GM18520 (cell line): ENCODE measurements around the gene MCM8.

ENCODE experiments used
- ATAC-seq: cut with Tn5 transposase; IDR thresholded peaks from one replicate; pipeline ENCODE4 v1.9.1; 2021; ENCODE audit not compliant: unreplicated experiment

MCM8 gene

GRCh38 chr20:5945963-5946362, 4.5 kb upstream of the MCM8 start:
- ATAC-seq = no peak

- ATAC-seq = no peak
Observed at GRCh38 chr20:5947276-5947675, 3.2 kb upstream of the MCM8 start.

- no peak for ATAC-seq
Observed at GRCh38 chr20:5949943-5950270, 545 bp upstream of the MCM8 start.

- no peak for ATAC-seq
Observed at GRCh38 chr20:5967469-5967868, 17.0 kb downstream of the MCM8 start.

GRCh38 chr20:5968462-5968861, 18.0 kb downstream of the MCM8 start:
- ATAC-seq = no peak

GRCh38 chr20:5969348-5969935, 19.0 kb downstream of the MCM8 start:
- no peak for ATAC-seq

- ATAC-seq = no peak
Observed at GRCh38 chr20:5969940-5970339, 19.5 kb downstream of the MCM8 start.

- no peak for ATAC-seq
Observed at GRCh38 chr20:5970381-5970780, 19.9 kb downstream of the MCM8 start.

GRCh38 chr20:5971203-5971602, 20.8 kb downstream of the MCM8 start:
- no peak for ATAC-seq

- ATAC-seq = no peak
Observed at GRCh38 chr20:5973172-5973571, 22.7 kb downstream of the MCM8 start.

GRCh38 chr20:5973971-5974370, 23.5 kb downstream of the MCM8 start:
- no peak for ATAC-seq

- ATAC-seq = no peak
Observed at GRCh38 chr20:5974531-5974930, 24.1 kb downstream of the MCM8 start.

GRCh38 chr20:5975778-5976177, 25.3 kb downstream of the MCM8 start:
- no peak for ATAC-seq

- ATAC-seq = no peak
Observed at GRCh38 chr20:5977223-5977622, 26.8 kb downstream of the MCM8 start.

GRCh38 chr20:5977975-5978374, 27.5 kb downstream of the MCM8 start:
- no peak for ATAC-seq

GRCh38 chr20:5979801-5980200, 29.3 kb downstream of the MCM8 start:
- no peak for ATAC-seq

- ATAC-seq = no peak
Observed at GRCh38 chr20:5980720-5981538, 30.5 kb downstream of the MCM8 start.

- no peak for ATAC-seq
Observed at GRCh38 chr20:5987383-5987782, 36.9 kb downstream of the MCM8 start.

GRCh38 chr20:5989539-5989938, 39.1 kb downstream of the MCM8 start:
- no peak for ATAC-seq

- no peak for ATAC-seq
Observed at GRCh38 chr20:5990946-5991345, 40.5 kb downstream of the MCM8 start.

GRCh38 chr20:5991623-5992441, 41.4 kb downstream of the MCM8 start:
- no peak for ATAC-seq

- ATAC-seq = peak; percentile 84
Observed at GRCh38 chr20:5996765-5997164, 46.3 kb downstream of the MCM8 start.
